Gastroesophageal sphincter (tissue), 3 donors: Measurements from ENCODE around the gene DYRK1B.

Source experiments
- EP300 ChIP-seq: sonication (generic); formaldehyde crosslinking; IDR thresholded peaks from one replicate; pipeline ENCODE4 v1.6.1; 2017; ENCODE audit warnings: antibody characterized with exemption, mild to moderate bottlenecking
- POLR2A ChIP-seq, 2 donors: fragments of 450-650 bp; IDR thresholded peaks; one replicate each; pipeline ENCODE4 v1.6.1; 2017; ENCODE audit warnings: antibody characterized with exemption in 2 of 2, mild to moderate bottlenecking in 2 of 2, moderate library complexity in 1 of 2
- POLR2AphosphoS5 ChIP-seq: sonication (generic); formaldehyde crosslinking; IDR thresholded peaks from one replicate; pipeline ENCODE4 v1.6.1; 2017; ENCODE audit warnings: antibody characterized with exemption
- TF ChIP-seq, protein P1 (sequence below), 4 experiments: fragments of 200-600 bp in 2 of 4; fragments of 450-650 bp in 2 of 4; sonication (generic) in 1 of 4; IDR thresholded peaks; one replicate each; pipeline ENCODE4 v1.5.1; 2017 to 2019; ENCODE audit warnings: antibody characterized with exemption in 4 of 4, mild to moderate bottlenecking in 2 of 4, moderate library complexity in 2 of 4

- TF ChIP-seq, protein P1, sequence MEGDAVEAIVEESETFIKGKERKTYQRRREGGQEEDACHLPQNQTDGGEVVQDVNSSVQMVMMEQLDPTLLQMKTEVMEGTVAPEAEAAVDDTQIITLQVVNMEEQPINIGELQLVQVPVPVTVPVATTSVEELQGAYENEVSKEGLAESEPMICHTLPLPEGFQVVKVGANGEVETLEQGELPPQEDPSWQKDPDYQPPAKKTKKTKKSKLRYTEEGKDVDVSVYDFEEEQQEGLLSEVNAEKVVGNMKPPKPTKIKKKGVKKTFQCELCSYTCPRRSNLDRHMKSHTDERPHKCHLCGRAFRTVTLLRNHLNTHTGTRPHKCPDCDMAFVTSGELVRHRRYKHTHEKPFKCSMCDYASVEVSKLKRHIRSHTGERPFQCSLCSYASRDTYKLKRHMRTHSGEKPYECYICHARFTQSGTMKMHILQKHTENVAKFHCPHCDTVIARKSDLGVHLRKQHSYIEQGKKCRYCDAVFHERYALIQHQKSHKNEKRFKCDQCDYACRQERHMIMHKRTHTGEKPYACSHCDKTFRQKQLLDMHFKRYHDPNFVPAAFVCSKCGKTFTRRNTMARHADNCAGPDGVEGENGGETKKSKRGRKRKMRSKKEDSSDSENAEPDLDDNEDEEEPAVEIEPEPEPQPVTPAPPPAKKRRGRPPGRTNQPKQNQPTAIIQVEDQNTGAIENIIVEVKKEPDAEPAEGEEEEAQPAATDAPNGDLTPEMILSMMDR (IDR thresholded peaks at IDR 0.05), result no peak
- TF ChIP-seq POLR2AphosphoS5 (no peak), POLR2A (IDR thresholded peaks at IDR 0.05) (no peak), EP300 (no peak)
Measured at GRCh38 chr19:39778763-39779162, 55.2 kb downstream of the DYRK1B start, which contains the start of gene LEUTX.
